A549 (cell line): ENCODE results near the gene HS3ST1.

Source experiments
- CEBPB ChIP-seq, 2 experiments: fragments of >200 bp in 1 of 2; sonication (Bioruptor Twin) in 1 of 2; formaldehyde crosslinking in 1 of 2; IDR thresholded peaks; 2 replicates each; pipeline ENCODE4 v1.6.1; 2012 to 2016
- EHMT2 ChIP-seq: fragments of 200-600 bp; sonication (generic); IDR thresholded peaks from 2 replicates; pipeline ENCODE4 v1.6.1; 2016; ENCODE audit warnings: antibody characterized with exemption, low read depth, mild to moderate bottlenecking, moderate library complexity
- ELK1 ChIP-seq: fragments of 150-350 bp; IDR thresholded peaks from 2 replicates; pipeline ENCODE4 v1.6.1; 2014; ENCODE audit warnings: low read depth, mild to moderate bottlenecking, low read length
- FOSB ChIP-seq: fragments of 250-450 bp; sonication (Bioruptor Pico); IDR thresholded peaks from 2 replicates; pipeline ENCODE4 v1.5.0; 2020; ENCODE audit warnings: mild to moderate bottlenecking, moderate library complexity
- JUN ChIP-seq, 2 experiments: fragments of >200 bp; sonication (Bioruptor Twin); formaldehyde crosslinking; IDR thresholded peaks; 2 replicates in 1 of 2; 3 replicates in 1 of 2; pipeline ENCODE4 v1.6.1; 2016 to 2017
- MAZ ChIP-seq: fragments of 150-350 bp; IDR thresholded peaks from 2 replicates; pipeline ENCODE4 v1.6.1; 2014; ENCODE audit warnings: antibody characterized with exemption, low read depth, low read length, borderline replicate concordance
- MYC ChIP-seq: IDR thresholded peaks from 2 replicates; pipeline ENCODE4 v1.6.1; 2012; ENCODE audit warnings: mild to moderate bottlenecking, inconsistent platforms, low read length, improper control_type of control experiment, borderline replicate concordance
- SMC3 ChIP-seq: fragments of >200 bp; sonication (Bioruptor Twin); formaldehyde crosslinking; IDR thresholded peaks from 3 replicates; pipeline ENCODE4 v1.6.1; 2018; ENCODE audit warnings: inconsistent platforms
- TF ChIP-seq, protein P1 (sequence below): fragments of >200 bp; sonication (Bioruptor Twin); formaldehyde crosslinking; IDR thresholded peaks from 3 replicates; pipeline ENCODE4 v1.5.1; 2016
- TF ChIP-seq, protein P2 (sequence below): IDR thresholded peaks from 2 replicates; pipeline ENCODE4 v1.6.1; 2012
- TF ChIP-seq, protein P3 (sequence below): fragments of 250-450 bp; sonication (Bioruptor Pico); IDR thresholded peaks from 2 replicates; pipeline ENCODE4 v1.5.0; 2020; ENCODE audit warnings: low read depth, mild to moderate bottlenecking, moderate library complexity

DNA sequence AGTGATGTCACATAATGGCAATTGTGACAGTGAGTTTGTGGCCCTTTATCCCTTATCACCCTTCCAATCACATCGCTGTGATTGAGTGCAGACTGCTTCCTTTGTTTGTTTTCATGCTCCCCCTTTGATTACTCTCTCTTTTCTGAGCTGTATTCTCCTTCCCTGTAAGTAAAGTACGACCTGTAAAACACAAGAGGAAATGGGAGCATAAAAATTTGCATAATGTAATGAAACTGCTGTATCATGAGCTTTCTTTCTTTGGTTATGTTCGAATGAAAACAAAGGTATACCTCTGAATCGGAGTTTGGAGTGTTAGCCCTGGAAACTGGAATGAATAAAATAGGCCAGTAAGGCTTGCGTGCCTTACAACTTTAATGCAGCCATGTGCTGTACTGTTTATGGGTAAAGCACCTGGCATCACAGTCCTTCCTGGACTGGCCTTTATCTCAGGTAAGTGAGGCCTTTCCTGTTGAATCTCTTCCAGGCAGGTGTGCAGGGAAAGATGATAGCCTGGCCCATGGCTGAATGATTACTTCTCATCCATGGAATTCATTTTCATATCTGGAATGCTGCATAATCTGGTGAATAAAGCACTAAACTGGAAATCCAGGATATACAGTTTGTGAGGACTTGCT lies 26.6 kb upstream of the HS3ST1 start:
- no peak for TF ChIP-seq ELK1
- no peak for TF ChIP-seq CEBPB (IDR thresholded peaks at IDR 0.05)
- TF ChIP-seq, protein P1, sequence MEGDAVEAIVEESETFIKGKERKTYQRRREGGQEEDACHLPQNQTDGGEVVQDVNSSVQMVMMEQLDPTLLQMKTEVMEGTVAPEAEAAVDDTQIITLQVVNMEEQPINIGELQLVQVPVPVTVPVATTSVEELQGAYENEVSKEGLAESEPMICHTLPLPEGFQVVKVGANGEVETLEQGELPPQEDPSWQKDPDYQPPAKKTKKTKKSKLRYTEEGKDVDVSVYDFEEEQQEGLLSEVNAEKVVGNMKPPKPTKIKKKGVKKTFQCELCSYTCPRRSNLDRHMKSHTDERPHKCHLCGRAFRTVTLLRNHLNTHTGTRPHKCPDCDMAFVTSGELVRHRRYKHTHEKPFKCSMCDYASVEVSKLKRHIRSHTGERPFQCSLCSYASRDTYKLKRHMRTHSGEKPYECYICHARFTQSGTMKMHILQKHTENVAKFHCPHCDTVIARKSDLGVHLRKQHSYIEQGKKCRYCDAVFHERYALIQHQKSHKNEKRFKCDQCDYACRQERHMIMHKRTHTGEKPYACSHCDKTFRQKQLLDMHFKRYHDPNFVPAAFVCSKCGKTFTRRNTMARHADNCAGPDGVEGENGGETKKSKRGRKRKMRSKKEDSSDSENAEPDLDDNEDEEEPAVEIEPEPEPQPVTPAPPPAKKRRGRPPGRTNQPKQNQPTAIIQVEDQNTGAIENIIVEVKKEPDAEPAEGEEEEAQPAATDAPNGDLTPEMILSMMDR = no peak
- no peak for TF ChIP-seq SMC3
- TF ChIP-seq, protein P2, sequence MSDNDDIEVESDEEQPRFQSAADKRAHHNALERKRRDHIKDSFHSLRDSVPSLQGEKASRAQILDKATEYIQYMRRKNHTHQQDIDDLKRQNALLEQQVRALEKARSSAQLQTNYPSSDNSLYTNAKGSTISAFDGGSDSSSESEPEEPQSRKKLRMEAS = no peak
- no peak for TF ChIP-seq FOSB
- TF ChIP-seq MAZ = no peak
- no peak for TF ChIP-seq JUN (IDR thresholded peaks at IDR 0.05)
- no peak for TF ChIP-seq MYC
- TF ChIP-seq, protein P3, sequence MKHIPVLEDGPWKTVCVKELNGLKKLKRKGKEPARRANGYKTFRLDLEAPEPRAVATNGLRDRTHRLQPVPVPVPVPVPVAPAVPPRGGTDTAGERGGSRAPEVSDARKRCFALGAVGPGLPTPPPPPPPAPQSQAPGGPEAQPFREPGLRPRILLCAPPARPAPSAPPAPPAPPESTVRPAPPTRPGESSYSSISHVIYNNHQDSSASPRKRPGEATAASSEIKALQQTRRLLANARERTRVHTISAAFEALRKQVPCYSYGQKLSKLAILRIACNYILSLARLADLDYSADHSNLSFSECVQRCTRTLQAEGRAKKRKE (CRISPR knock-in tag) = no peak
- TF ChIP-seq EHMT2 = no peak
